ENCODE measurements around the gene MDFIC. TPM values are rescaled to one million over a fixed set of nuclear protein-coding genes. Genes with fewer than 3 reads are reported as not detected.

MDFIC gene
- total RNA-seq, 2 experiments from 2014 or later = 55.9 to 57.1 TPM

DNA sequence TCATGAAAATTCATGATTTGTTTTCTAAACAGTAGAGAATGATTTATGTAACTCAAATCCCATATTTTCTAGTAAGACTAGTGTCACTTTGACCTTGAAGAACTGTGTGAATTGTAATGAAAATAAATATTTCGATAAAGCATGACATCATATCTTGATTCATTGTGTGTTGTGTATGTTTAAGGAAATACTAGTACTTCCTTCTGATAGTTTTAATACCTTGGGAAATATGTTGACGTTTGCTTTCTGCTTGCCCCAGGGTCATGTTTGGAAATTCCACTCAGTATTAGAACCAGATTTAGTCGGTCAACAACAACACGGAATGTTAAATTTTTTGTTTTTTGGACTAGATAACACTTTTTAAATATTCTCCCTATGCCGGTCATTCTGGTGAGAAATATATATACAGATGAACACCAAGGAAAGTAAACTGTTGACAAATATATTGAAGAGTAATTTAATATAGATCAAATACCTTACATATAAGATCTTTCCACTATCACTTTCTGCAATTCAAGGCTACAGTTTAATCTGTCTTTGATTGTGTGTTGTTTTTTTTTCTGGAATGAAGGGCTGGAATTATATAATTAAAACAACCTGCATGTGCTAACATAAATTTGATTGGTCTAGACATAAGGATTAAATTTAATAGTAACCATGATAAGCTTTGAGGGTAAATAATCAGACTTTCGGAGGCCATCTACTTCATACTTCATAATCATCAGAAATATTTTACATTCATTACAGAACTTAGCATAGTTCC lies 126.2 kb downstream of the MDFIC start:
- Mint-ChIP-seq H3K27ac (no peak overlapping the region), H3K4me3 (no peak overlapping the region), H3K36me3 (no peaks in the 10 kb centered on the region), H3K27me3 (no peaks in the 10 kb centered on the region), H3K9me3 (no peaks in the 10 kb centered on the region), H3K4me1 (peaks cover 4% of the 10 kb centered on the region)
- no peak for DNase-seq

DNA sequence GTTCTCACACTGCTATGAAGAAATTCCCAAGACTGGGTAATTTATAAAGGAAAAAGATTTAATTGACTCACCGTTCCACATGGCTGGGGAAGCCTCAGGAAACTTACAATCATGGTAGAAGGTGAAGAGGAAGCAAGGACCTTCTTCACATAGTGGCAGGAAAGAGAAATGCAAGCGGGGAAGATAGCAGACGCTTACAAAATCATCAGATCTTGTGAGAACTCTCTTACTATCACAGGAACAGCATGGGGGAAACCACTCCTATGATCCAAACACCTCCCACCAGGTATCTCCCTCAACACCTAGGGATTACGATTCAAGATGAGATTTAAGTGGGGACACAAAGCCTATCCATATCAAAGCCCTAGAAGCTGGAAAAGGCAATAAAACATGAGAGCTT lies 130.8 kb downstream of the MDFIC start:
- no peaks in the 10 kb centered on the region for H3K9me3 Mint-ChIP-seq
- H3K4me1 Mint-ChIP-seq = no peaks in the 10 kb centered on the region
- H3K4me3 Mint-ChIP-seq = no peak overlapping the region

DNA sequence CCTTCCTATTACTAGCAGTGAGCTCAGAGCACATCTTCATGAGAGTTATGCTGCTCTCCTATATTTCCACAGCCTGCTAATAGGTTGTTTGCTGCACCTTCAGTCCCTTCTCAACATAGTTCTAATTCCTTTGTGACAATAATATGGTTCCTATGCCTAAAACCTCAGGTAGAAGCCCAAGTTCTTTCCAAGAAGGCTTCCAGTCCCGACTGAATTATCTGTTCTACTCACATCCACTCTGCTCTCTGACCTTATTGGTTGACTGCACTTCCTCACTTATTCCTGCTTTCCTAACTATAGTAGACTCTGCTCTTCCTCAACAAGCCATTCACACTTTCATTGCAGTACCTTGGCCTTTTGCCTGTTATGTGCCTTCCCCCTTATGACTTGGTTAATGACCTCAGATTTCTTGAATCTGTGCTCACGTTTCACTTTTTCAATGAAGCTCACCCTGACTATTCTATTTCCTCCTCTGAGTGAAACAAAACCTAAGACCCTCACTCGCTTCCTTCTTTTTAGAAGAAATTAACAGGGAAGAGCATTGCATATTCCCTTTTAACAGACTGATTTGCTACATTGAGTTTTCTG lies 132.7 kb downstream of the MDFIC start:
- H3K4me3 Mint-ChIP-seq = no peak overlapping the region
- H3K27me3 Mint-ChIP-seq = no peaks in the 10 kb centered on the region
- no peaks in the 10 kb centered on the region for H3K9me3 Mint-ChIP-seq
- no peaks in the 10 kb centered on the region for H3K36me3 Mint-ChIP-seq
- no peak for DNase-seq
- H3K27ac Mint-ChIP-seq = no peak overlapping the region
- no peaks in the 10 kb centered on the region for H3K4me1 Mint-ChIP-seq

More for the DNA sequence above, 130.8 kb downstream of the MDFIC start:
- Mint-ChIP-seq H3K27ac (no peak overlapping the region), H3K27me3 (no peaks in the 10 kb centered on the region), H3K36me3 (no peaks in the 10 kb centered on the region)
- DNase-seq = no peak

DNA sequence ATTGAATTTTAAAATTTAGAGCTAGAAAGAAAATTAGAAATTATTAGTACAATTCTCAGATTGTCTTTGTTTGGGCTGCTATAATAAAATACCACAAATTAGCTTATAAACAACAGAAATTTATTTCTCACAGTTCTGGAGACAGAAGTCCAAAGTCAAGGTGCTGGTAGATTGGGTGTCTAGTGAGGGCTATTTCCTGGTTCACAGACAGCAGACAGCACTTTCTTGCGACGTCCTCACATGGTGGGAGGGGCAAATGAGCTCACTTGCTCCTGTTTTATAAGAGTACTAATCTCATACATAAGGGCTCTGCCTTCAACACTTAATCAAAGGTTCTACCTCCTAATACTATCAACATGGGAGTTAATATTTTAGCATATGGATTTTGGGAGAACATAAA lies 134.1 kb downstream of the MDFIC start:
- no peaks in the 10 kb centered on the region for H3K4me1 Mint-ChIP-seq
- no peaks in the 10 kb centered on the region for H3K27me3 Mint-ChIP-seq
- H3K9me3 Mint-ChIP-seq = no peaks in the 10 kb centered on the region
- no peak overlapping the region for H3K27ac Mint-ChIP-seq
- no peak for DNase-seq
- H3K36me3 Mint-ChIP-seq = no peaks in the 10 kb centered on the region
- no peak overlapping the region for H3K4me3 Mint-ChIP-seq

DNA sequence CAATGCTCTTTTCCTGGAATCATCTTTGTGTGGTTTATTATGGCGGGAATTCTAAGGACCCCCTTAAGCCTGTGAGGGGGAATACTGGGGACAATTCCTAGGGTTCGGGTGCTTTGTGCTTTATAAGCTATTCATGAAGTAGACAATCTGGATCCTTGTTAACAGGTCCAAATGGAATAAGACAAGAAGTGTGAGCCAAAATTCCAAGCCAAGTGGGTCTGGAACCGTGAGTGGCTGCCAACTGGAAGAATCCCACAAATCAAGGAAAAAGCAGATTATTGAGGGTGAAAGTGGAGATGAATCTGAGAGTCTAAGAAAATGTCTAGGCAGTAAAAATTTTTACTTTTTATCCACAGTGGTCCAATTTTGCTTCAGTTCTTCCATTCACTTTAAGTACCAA lies 136.8 kb downstream of the MDFIC start:
- Mint-ChIP-seq H3K4me1 (no peaks in the 10 kb centered on the region), H3K4me3 (no peak overlapping the region), H3K36me3 (no peaks in the 10 kb centered on the region), H3K9me3 (no peaks in the 10 kb centered on the region), H3K27ac (no peak overlapping the region), H3K27me3 (no peaks in the 10 kb centered on the region)
- DNase-seq = no peak

DNA sequence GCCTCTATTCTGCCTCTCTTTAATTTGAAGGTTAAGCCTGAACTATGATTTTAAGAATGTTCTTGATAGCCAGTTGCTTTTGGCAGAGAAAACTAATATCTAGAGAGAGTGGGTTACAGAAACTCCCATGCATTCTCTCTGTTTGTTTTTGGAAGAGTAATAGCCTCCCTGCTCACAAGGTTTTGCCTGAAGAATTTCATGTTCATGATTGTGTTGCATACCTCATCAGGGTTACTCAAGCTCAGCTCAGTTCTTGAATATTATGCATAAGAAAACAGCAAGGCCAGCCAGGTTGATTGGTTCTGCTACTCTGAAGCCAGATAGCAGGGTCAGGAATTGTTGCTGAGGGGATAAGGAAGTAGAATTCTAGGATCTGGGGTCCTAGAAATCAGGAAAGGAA lies 137.4 kb downstream of the MDFIC start:
- H3K27ac Mint-ChIP-seq = no peak overlapping the region
- H3K27me3 Mint-ChIP-seq = no peaks in the 10 kb centered on the region
- H3K4me1 Mint-ChIP-seq = no peaks in the 10 kb centered on the region
- DNase-seq = no peak
- H3K4me3 Mint-ChIP-seq = no peak overlapping the region
- no peaks in the 10 kb centered on the region for H3K9me3 Mint-ChIP-seq
- no peaks in the 10 kb centered on the region for H3K36me3 Mint-ChIP-seq

DNA sequence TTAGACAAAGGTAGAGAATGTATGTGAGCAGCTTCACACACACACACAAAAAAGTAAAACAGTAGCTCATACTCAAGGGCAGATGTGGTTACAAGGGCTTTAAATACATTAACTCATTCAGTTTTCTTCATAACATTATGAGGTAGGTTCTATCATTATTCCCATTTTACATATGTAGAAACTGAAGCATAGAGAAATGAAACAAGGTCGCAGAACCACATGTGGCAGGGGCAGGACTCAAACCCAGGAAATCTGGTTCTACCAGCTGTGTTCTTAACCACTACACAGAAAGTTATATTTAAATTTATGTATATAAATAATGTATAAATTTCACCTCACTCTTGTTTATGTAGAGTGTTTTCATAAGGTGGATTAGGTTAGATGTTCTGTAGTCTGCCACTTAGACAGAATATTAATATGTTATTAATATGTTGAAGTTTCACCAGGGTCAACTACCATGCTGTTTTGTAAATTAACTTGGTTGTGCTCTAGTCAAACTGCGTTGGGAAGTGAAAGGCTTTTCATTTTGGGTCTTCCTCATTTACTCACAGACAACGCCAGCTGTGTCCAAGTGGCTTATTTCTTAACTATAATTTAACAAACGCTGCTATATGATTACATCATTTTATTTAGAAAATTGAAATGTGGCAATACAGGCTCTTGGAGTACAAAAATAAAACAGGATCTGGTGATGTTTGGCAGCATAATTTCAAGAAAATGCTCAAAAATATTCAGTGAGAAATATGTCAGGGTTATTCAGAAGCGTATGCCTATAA lies 138.4 kb downstream of the MDFIC start:
- Mint-ChIP-seq H3K36me3 (no peaks in the 10 kb centered on the region), H3K4me1 (no peaks in the 10 kb centered on the region), H3K9me3 (no peaks in the 10 kb centered on the region), H3K27me3 (no peaks in the 10 kb centered on the region), H3K27ac (no peak overlapping the region), H3K4me3 (no peak overlapping the region)
- no peak for DNase-seq

DNA sequence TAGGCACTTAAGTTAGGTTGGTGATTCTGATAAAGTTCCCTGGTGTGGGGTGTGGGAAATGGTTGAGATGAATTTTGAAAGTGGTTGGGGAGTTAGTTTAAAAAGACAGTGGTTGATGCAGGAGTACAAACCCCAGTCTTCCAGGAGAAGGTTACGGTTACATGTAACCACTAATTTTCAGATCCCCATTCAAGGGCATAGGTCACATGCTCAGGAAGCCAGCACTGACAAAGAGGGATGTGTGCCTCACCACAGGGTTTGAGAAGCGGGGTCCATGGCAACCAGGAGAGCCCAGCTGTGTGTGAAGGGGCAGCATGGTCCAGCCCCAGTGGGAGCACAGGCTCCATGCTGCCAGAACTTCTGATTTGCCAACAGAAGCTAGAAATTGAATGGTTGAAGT lies 144.2 kb downstream of the MDFIC start:
- DNase-seq = no peak
- no peak overlapping the region for H3K27ac Mint-ChIP-seq
- no peaks in the 10 kb centered on the region for H3K36me3 Mint-ChIP-seq
- no peaks in the 10 kb centered on the region for H3K9me3 Mint-ChIP-seq
- H3K4me1 Mint-ChIP-seq = no peaks in the 10 kb centered on the region
- no peak overlapping the region for H3K4me3 Mint-ChIP-seq
- H3K27me3 Mint-ChIP-seq = peaks cover 5% of the 10 kb centered on the region

DNA sequence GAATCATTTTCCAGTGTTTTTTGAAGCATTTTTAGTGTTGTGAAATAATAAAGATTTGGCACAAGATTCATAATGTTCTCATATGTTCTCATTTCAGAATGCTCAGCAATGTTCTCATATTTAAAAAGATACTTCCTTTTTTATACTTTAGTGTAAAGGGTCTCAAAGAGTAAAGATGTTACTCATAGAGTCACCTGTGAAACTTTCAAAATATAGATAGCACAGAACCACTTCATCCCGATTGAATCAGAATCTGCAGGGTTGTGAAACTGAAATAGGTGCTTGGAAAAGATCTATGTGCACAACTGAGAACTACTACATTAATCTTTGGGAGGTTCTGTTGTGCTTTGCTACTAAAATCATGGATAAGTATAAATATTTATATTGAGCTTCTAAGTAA lies 144.7 kb downstream of the MDFIC start:
- no peak for DNase-seq
- H3K4me3 Mint-ChIP-seq = no peak overlapping the region
- H3K36me3 Mint-ChIP-seq = no peaks in the 10 kb centered on the region
- H3K27me3 Mint-ChIP-seq = peaks cover 5% of the 10 kb centered on the region
- H3K4me1 Mint-ChIP-seq = no peaks in the 10 kb centered on the region
- H3K27ac Mint-ChIP-seq = no peak overlapping the region
- no peaks in the 10 kb centered on the region for H3K9me3 Mint-ChIP-seq

DNA sequence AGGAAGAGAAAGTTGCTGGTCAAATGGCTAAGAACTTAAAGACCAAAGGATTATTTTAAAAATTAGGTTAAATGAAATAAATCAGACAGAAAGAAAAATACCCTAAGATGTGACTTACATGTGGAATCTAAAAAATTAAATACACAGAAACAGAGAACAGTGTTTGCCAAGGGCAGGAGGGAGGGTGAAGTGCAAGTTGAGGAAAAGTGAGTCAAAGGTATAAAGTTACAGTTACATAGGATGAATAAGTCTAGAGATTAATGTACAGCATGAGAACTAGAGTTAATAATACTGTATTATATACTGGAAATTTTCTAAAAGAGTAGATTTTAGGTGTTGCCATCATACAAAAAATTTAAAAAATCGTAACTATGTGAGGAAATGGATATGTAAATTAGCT lies 146.3 kb downstream of the MDFIC start:
- Mint-ChIP-seq H3K4me1 (no peaks in the 10 kb centered on the region), H3K36me3 (no peaks in the 10 kb centered on the region), H3K27me3 (peaks cover 5% of the 10 kb centered on the region), H3K4me3 (no peak overlapping the region), H3K9me3 (no peaks in the 10 kb centered on the region), H3K27ac (no peak overlapping the region)
- no peak for DNase-seq
